ENCODE measurements around the gene ZMYND10. TPM values are rescaled to one million over a fixed set of nuclear protein-coding genes. Genes with fewer than 3 reads are reported as not detected.

The ZMYND10 gene
- total and polyA plus RNA-seq, 2 donors (not counting 1 experiment from before 2014, with no cell fraction given), result 0.32 to 0.83 TPM

DNA sequence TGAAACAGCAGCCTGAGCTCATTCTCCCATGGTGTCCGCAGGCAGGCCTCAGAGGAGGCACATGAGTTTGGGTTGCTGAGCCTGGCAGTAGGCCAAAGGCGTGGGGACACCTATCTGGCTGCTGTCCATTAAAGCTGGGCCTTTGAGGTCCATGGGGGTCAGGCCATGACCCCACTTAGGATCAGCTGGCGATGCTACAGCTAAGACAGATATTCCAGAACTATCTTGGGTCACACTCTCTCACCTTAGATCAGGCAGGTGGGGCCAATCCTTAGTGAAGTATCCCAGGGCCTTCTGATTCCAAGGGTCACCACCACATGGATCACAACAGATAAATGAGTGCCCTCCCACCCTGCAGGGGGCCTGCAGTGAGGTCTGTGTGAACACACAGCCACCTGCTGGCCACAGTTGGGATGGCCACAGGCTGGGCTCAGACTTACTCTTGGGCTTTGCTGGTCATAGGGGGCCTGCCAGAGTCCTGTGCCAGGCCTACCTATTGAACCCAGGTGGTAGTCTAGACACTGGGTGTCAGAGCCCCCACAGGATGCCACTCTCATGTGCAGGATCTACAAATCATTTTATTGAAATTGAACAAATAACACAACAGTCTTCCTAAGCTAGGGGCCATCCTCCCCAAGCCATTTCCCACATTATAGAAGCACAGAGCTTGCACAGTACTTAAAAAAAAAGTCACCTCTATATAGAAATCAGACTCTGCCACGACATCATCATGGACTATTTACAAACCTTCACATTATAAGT is 21.0 kb downstream of the ZMYND10 start:
- Histone ChIP-seq H4K20me1 (ENCODE audit: control insufficient read depth, extremely low read depth, insufficient read depth, low read length) (no peaks in the 10 kb centered on the region), H3K4me3 (replicated peaks in 1 of 4; ENCODE audit: control extremely low read depth in 1 of 4, insufficient read depth in 1 of 4, low read depth in 3 of 4, low read length in 4 of 4) (no peak overlapping the region), H3K36me3 (ENCODE audit: control insufficient read depth, insufficient read depth, low read length) (peaks cover 3% of the 10 kb centered on the region), H3K27ac (ENCODE audit: insufficient read depth, low read length) (no peak overlapping the region), H2AFZ (ENCODE audit: low read length) (no peak overlapping the region), H3K4me2 (ENCODE audit: extremely low read depth, insufficient read depth, low read length) (no peak overlapping the region), H3K9me3 (ENCODE audit: control insufficient read depth, insufficient read depth, low read depth, low read length) (no peaks in the 10 kb centered on the region), H3K27me3 (ENCODE audit: control insufficient read depth, insufficient read depth, low read length) (no peaks in the 10 kb centered on the region), H3K79me2 (ENCODE audit: control insufficient read depth, insufficient read depth, low read length) (peaks cover 23% of the 10 kb centered on the region), H3K9ac (ENCODE audit: insufficient read depth, low read length) (no peak overlapping the region), H3K4me1 (ENCODE audit: control insufficient read depth, extremely low read depth, insufficient read depth, low read length) (peaks cover 10% of the 10 kb centered on the region)
- TF ChIP-seq EZH2 (IDR thresholded peaks at IDR 0.05; ENCODE audit: low read length, missing control alignments), result no peak
- TF ChIP-seq, protein P1, sequence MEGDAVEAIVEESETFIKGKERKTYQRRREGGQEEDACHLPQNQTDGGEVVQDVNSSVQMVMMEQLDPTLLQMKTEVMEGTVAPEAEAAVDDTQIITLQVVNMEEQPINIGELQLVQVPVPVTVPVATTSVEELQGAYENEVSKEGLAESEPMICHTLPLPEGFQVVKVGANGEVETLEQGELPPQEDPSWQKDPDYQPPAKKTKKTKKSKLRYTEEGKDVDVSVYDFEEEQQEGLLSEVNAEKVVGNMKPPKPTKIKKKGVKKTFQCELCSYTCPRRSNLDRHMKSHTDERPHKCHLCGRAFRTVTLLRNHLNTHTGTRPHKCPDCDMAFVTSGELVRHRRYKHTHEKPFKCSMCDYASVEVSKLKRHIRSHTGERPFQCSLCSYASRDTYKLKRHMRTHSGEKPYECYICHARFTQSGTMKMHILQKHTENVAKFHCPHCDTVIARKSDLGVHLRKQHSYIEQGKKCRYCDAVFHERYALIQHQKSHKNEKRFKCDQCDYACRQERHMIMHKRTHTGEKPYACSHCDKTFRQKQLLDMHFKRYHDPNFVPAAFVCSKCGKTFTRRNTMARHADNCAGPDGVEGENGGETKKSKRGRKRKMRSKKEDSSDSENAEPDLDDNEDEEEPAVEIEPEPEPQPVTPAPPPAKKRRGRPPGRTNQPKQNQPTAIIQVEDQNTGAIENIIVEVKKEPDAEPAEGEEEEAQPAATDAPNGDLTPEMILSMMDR (conservative IDR thresholded peaks at IDR 0.05 in 1 of 2, IDR thresholded peaks at IDR 0.05 in 1 of 2; ENCODE audit: low read depth in 1 of 2, low read length in 2 of 2), result peak; percentile 80 to 94
- DNase-seq (ENCODE audit: low read depth in 2 of 2), result peak; percentile 52 to 66

DNA sequence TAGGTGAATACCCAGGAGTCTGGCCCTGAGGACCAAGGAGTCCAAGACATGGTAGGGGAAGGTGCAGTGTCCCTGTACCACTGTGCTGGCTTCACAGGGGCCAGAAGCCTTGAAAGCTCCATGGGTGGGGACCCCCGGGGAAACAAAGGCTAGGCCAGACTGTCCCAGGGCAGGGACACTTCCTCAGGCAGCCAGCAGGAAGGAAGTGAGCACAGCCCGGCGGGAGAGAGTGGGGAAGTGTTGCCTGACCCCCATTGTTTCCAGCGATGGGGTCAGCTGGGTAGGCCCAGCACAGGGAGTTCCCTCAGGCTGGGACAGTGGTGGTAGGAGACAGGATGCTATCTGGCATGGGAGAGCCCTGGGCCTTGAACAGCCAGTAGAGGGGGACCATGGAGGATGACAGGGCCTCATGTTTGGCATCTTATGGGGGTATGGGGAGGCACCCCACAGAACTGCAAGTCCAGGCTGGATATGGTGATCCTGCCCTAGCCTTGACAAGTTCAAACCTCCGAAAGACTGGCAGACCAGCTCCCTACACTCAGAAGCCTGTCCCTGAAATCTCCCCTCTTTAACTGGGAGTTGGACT is 21.8 kb downstream of the ZMYND10 start:
- Histone ChIP-seq H3K79me2 (ENCODE audit: control insufficient read depth, insufficient read depth, low read length) (peaks cover 31% of the 10 kb centered on the region), H3K9me3 (ENCODE audit: control insufficient read depth, insufficient read depth, low read depth, low read length) (no peaks in the 10 kb centered on the region), H3K27me3 (ENCODE audit: control insufficient read depth, insufficient read depth, low read length) (no peaks in the 10 kb centered on the region), H3K27ac (ENCODE audit: insufficient read depth, low read length) (no peak overlapping the region), H4K20me1 (ENCODE audit: control insufficient read depth, extremely low read depth, insufficient read depth, low read length) (no peaks in the 10 kb centered on the region), H2AFZ (ENCODE audit: low read length) (no peak overlapping the region), H3K4me1 (ENCODE audit: control insufficient read depth, extremely low read depth, insufficient read depth, low read length) (peaks cover 10% of the 10 kb centered on the region), H3K36me3 (ENCODE audit: control insufficient read depth, insufficient read depth, low read length) (peaks cover 8% of the 10 kb centered on the region), H3K4me2 (ENCODE audit: extremely low read depth, insufficient read depth, low read length) (no peak overlapping the region), H3K9ac (ENCODE audit: insufficient read depth, low read length) (no peak overlapping the region), H3K4me3 (replicated peaks in 1 of 4; ENCODE audit: control extremely low read depth in 1 of 4, insufficient read depth in 1 of 4, low read depth in 3 of 4, low read length in 4 of 4) (no peak overlapping the region)
- no peak for DNase-seq (ENCODE audit: low read depth in 2 of 2)
- no peak for TF ChIP-seq EZH2 (IDR thresholded peaks at IDR 0.05; ENCODE audit: low read length, missing control alignments)
- TF ChIP-seq, protein P1 (conservative IDR thresholded peaks at IDR 0.05 in 1 of 2, IDR thresholded peaks at IDR 0.05 in 1 of 2; ENCODE audit: low read depth in 1 of 2, low read length in 2 of 2), result no peak

- Histone ChIP-seq H4K20me1 (ENCODE audit: control insufficient read depth, extremely low read depth, insufficient read depth, low read length) (no peaks in the 10 kb centered on the region), H3K36me3 (ENCODE audit: control insufficient read depth, insufficient read depth, low read length) (peaks cover 14% of the 10 kb centered on the region), H3K9ac (ENCODE audit: insufficient read depth, low read length) (no peak overlapping the region), H2AFZ (ENCODE audit: low read length) (no peak overlapping the region), H3K27me3 (ENCODE audit: control insufficient read depth, insufficient read depth, low read length) (no peaks in the 10 kb centered on the region), H3K4me1 (ENCODE audit: control insufficient read depth, extremely low read depth, insufficient read depth, low read length) (peaks cover 8% of the 10 kb centered on the region), H3K27ac (ENCODE audit: insufficient read depth, low read length) (no peak overlapping the region), H3K4me2 (ENCODE audit: extremely low read depth, insufficient read depth, low read length) (no peak overlapping the region), H3K79me2 (ENCODE audit: control insufficient read depth, insufficient read depth, low read length) (peaks cover 34% of the 10 kb centered on the region), H3K9me3 (ENCODE audit: control insufficient read depth, insufficient read depth, low read depth, low read length) (no peaks in the 10 kb centered on the region), H3K4me3 (replicated peaks in 1 of 4; ENCODE audit: control extremely low read depth in 1 of 4, insufficient read depth in 1 of 4, low read depth in 3 of 4, low read length in 4 of 4) (no peak overlapping the region)
- TF ChIP-seq EZH2 (IDR thresholded peaks at IDR 0.05; ENCODE audit: low read length, missing control alignments), result no peak
- TF ChIP-seq, protein P1 (conservative IDR thresholded peaks at IDR 0.05 in 1 of 2, IDR thresholded peaks at IDR 0.05 in 1 of 2; ENCODE audit: low read depth in 1 of 2, low read length in 2 of 2), result no peak
- DNase-seq (ENCODE audit: low read depth in 2 of 2), result no peak
Observed at GRCh38 chr3:50323092-50323600, 22.4 kb downstream of the ZMYND10 start.
